Central memory CD4-positive, alpha-beta T cell (primary cell): Measurements from ENCODE around the gene NKX2-8.

Experiments
- DNase-seq: peaks from one replicate; pipeline ENCODE4 v3.0.0; 2022
- total RNA-seq, 3 experiments: gene quantifications; one replicate each; lab custom pipeline; 2026; lab: John Stamatoyannopoulos, UW

NKX2-8 gene
- 0 reads per million in 3 experiments for total RNA-seq

DNA sequence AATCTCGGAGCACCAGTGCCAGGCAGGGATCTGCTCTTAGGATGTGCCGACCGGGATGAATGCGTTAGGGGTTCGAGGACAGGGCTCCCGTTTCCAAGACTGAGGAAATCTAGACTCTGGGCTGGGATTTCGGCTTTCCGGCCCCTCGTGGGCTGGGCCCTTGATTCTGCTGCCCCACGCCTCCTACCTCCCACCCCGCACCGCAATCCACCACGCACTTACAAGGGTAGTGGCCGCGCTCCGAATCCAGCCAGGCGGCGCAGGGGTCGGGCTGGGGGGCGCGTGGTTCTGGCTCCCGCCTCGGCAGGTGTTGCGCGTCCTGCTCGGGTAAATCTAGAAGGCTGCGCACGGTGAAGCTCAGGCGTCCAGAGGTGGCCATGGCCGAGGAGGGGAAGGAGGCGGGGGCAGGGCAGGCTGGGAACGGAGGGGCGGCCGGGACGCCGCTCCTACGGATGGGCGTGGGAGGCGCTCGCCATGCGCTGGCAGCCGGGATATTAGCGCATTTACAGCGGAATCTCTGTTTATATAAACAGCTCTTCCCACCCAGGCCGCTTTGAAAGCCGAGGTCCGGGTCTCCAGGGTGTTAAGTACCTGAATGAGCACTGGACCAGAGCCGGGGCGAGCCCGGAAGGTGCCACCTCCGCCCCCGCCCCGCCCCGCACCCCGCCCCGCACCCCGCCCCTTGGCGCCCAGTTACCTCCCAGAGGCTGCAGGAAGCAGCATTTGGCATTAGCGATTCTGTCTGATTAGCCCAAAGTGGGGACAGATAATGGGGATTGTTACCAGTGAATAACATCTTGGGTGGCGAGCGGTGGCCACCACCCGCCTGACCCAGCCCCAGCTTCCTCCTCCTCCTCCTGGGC is at the start of gene NKX2-8:
Gene NKX2-8, minus strand, starts transcription at position 604 of the 863 bp plus-strand sequence. Its CDS starts 225 bp downstream, at position 379.
- DNase-seq: no peak

DNA sequence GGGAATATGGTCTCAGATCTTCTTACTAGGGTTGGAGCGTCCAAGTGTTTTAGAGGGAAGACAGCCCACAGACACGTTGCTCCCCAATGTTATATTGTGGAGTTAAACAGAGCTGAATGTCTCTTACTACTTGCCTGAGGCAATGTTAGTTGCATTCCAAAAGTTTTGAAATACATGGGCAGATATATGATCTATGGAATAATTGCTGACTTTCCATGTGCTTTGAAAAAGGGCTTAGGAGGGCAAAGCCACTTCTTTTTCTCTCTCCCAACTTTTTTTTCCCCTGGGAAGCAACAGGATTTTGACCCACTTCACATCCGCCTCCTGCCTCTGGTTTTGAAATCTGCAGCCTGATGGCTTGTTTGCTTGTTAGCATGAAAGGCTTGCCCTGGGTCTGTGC is 45.6 kb upstream of the NKX2-8 start:
- DNase-seq: no peak

DNA sequence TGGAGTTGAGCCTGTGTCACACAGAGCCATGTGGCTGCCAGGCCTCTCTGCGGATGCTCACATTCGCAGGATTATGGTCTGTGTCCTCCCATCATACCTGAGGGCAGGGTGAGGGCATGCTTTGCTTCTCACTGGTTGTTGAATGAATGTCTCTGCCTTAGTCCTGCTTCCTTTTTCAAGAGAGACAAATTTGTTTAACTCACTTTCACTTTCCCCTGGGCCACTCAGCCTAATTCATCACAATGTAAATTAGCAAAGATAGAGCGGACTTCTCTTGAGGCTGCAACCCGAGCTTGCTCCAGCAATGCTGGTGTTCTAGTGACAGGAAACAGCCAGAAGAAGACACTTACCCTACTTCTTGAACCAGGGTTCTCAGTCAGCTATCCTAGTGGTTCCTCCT is 43.7 kb upstream of the NKX2-8 start:
- no peak for DNase-seq

DNA sequence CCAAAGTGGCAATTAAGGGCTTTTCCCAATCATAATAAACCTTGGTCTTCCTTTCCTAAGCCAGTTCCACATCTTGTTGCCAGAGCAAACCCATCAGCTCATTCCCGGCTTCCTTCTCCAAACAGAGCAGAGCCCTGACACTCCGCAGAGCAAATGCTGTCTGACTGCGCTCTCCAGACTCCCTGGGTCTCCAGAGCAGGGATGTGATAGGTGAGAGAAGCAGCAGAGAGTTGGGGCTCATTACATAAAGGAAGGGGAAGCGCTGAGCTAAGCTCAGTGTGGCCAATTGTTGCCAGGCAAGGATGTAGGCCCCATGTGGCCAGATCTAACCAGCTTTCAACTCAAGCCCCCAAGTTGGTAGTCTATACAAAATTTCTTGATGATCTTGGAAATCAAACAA is 43.0 kb upstream of the NKX2-8 start:
- no peak for DNase-seq

DNA sequence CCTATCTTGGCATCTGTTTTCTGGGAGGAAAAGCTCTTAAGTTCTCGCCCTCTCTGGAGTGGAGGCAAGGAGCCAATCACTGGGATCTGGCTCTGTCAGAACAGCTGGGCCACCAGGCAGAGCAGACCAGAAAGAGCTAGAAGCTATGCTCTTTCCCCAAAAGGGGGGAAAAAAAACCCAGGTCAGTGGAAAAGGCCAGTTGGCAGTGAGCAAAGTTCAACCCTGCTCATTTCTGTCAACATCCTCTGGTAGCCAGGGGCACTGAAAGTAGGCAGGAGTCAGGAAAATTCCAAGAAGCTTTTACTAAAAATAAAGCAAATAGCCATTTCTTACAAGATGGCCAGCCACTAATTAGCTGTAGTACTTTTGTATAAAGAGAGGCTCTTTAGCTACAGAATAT is 42.6 kb upstream of the NKX2-8 start:
- no peak for DNase-seq

DNA sequence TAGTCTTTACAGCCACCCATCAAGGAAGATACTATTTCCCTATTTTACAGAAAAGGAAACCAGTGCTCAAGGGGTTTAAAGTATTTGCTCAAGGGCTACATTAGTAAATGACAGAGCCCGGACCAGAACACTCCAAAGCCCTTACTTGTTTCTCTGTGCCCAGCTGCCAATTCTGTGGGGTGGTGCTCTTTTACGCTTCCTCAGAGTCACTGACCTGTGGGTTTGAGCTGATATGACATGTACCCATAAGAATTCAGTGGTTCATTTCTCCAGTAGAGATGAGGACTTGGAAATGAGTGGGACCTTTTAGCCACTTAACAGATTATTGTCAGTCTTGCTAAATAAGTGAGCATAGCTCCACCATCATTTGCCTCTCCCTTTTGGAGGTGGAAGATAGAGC is 37.4 kb upstream of the NKX2-8 start:
- no peak for DNase-seq

DNA sequence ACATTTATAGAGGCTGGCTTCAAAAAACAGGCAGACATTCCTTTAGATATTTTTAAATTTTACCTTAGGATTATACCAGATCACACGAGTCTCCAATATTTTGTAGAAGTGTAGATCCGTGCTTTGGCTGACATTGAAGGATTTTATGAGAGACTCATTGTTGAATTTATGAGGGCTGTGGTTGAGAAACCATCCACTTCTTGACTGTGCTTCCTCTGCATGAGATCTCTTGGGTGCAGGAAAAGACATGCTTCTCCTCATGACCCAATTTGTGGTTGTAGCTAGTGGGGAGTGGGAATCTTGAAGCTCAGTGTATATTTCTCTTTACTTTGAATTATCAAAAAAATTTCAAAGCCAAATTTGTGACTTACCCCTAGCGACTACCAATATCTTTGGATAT is 36.7 kb upstream of the NKX2-8 start:
- DNase-seq: no peak

DNA sequence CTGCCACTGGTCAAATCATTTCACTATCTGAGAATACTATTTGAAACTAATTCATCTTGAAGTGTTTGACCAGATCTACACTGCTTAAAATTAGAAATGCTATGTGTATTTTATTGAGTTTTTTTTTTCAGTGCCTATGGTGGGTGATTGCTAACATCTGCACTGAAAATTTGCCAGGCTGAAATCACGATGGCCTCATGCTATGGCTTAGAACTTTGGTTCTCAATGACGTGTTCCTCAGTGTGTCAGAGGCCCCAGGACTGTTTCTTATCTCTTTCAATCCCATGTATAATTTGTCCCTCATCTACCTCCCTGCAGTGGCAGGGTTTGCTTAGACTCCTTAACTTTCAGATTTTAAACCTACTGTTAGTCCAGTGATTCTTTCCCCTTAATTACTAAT is 36.2 kb upstream of the NKX2-8 start:
- no peak for DNase-seq

DNA sequence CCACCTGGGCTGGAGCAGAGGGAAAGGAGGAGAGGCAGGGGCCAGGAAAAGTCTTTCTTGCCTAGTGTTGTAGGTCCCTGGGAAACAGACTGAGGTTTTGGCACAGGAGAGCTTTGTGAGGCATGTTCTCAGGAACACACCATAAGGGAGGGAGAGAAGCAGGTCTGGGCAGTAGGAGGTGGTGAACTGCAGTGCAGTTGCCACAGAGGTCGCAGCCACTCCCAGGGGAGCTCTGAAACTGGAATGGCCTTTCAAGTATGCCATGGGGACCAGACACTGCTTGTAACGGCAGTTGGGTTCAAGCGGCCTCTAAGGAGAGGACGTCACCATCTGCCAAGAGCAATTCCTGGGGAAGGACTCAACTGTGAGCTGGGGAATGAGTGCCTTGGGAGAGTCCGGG is 35.4 kb upstream of the NKX2-8 start:
- DNase-seq: no peak

DNA sequence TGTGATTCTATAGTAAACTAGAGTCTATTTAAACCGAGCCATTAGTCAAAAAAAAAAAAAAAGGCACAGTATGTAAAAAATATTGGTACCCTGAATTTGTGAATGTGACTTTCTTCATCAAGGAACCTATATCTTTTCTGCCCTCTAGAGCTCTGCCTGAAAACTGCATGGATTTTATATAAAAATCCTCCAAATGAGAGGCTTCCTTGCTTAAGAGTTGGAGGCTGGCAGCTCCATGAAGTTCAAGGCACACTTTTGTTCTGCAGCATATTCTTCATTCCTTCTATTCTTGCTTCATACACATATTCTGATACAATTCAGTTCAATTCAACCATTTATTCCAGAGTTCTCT is 23.1 kb upstream of the NKX2-8 start:
- no peak for DNase-seq

DNA sequence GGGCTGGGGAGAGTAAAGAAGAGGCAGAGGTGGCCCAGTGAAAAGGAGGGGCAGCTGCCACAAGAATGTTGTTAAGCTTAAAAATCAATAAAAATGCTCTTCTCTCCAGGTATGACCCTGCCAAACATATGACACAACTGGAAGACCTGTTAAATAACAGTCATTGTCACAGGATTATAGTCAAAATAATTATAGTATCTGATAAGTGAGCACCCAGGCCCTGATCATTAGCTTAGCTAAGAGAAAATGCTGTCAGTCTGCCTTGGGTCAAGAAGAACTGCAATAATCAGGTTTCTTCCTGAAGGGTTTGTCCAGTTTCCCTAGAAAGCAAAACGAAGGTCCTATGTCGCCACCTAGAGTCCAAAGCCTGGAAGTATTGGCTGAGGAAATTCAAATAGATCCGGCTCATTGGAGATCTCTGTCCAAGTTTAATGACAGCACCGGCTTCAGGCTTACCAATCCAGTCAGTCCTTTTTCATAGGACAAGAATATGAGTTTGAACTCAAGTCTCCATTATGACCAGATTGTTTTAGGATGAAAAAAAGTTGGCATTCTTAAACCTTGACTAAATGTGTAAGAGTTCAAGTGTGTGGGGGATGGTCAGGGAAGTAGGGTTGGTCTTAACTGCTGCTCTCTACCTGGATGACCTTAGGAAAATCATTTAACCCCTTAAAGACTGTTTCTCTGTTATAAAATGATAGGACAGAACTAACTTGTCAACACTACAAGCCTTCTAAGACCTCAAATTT is 22.5 kb upstream of the NKX2-8 start:
- DNase-seq: peak; percentile 3

DNA sequence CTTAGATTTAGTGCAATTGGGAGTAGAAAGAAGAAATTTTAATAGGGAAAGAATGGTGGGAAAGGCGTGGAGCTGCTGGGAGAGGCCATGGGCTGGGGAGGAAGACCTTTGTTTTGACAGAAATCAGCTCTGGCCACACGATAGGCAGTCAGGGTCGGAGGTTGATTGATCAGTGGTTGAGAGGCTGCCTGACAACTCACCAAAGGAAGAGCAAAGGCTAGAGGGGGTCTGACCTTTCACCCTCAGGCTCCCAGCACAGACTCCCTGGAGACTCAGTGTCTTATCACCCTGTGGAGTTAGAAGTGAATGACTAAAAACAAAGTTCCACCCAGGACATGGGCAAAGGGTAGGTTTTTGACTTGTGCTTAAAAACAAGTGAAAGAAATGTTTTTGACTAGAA is 18.0 kb upstream of the NKX2-8 start:
- DNase-seq: no peak

DNA sequence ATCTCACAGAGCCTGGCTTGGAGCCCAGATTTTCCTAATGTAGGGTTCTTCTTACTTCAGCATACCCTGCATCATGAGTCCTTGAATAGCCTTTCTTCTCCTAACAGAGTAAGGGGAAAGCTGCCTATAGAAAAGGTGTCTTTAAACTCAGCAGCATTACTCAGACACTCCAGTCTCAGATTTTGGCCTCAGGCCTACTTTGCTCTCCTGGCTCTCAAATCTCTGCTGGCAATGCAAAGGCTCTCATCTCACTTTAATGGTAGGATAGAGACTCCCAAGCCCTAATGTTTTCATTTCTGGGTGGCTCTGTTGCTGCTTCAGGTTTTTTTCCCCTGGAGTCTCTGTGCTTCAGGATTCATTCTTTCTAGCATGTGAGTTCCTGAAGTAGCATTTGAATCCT is 9.1 kb upstream of the NKX2-8 start:
- no peak for DNase-seq

DNA sequence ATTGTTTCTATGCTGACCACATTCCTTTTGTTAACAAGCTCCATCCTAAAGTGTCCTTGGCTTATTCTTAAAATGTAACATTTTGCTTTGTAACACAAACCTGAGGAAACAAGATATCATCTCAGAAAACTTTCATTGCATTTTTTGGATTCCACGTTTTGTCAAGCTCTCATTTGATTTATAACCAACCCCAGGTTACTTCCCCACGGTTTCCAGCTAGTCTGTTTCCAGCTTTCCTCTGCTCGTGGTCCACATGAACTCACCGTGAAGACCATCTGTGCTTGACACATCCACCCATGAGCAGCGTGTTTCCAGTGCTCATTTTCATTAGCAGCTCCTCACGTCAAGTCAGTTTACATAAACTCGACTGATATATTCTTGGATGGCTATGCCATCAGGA is 6.4 kb upstream of the NKX2-8 start:
- DNase-seq: no peak

DNA sequence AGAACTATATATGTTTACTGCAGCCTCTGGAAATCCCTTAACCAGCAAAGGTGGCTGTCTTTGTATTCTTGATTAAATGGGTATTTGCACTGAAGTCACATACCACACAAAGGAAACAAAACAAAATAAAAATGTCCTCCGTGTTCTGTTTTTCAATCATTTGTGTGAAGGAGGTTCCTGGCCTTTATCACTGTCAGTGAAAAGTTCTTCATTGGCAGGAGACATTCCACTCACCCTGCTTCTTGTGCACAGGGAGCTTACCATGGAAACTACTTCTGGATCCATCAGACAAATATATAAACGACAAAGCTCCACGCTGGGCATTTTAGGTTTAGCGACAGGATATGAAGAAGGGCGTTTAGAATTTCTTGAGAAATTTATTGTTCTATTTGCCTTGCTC is 5.7 kb upstream of the NKX2-8 start:
- no peak for DNase-seq

DNA sequence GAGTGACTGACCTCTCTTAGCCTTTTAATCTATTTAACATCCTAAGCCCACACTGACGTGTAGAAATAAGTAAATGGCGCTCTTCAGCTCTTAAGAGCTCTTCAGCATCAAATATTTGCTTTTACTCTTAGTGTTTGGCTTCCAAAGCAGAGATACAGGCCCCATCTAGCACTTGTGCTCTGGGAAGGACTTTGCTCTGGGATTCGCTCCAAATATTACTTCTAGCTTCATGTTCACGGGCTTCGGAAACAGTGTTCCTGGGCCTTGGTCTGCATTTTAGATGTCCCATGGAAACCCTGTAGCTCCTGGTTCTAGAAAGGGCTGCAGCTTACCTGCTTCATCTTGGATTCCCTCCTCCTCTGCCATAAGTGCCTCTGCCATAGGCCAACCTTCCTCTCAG is 2.7 kb upstream of the NKX2-8 start:
- DNase-seq: no peak

DNA sequence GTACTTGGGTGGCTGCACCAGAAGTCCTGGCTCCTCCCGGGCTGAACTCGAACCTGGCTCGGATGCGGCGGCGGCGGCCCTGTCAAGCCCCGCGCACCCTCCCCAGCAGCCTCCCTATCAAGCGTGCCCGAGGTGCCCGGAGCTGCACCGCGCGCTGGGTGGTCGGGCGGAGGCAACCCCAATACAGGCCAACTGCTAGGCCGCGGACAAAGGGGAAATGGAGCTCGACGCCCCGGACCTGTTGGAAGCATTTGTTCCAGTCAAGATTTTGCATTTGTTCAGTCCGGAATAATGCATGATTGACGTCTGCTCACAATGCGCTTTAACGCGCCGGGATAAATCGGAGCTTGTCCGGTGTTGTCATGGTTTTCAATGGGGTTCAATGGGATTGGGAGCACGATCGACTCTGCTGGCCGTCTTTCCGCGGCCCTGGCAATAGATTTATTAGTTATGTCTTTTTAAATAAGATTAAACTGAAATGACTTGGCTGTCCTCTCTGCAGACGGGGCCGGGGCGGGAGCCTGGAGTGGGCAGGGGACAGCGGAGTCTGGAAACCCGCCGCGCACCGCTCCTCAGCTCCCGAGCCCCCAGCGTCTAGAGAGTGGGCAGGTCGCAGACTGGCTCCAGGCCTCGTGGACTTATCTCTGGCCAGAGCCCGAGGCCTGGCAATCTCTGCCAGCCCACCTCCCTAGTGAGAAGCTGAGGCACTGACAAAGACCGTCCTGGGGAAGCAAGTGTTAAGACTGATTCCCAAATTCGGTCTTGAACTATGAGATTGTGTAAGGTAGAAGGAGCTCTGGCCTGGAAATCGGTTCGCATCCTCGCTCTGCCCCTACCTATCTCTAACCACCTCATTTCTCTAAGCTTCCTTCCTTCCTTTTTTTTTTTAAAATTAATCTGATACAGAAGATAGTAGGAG is 1.7 kb upstream of the NKX2-8 start:
- no peak for DNase-seq

DNA sequence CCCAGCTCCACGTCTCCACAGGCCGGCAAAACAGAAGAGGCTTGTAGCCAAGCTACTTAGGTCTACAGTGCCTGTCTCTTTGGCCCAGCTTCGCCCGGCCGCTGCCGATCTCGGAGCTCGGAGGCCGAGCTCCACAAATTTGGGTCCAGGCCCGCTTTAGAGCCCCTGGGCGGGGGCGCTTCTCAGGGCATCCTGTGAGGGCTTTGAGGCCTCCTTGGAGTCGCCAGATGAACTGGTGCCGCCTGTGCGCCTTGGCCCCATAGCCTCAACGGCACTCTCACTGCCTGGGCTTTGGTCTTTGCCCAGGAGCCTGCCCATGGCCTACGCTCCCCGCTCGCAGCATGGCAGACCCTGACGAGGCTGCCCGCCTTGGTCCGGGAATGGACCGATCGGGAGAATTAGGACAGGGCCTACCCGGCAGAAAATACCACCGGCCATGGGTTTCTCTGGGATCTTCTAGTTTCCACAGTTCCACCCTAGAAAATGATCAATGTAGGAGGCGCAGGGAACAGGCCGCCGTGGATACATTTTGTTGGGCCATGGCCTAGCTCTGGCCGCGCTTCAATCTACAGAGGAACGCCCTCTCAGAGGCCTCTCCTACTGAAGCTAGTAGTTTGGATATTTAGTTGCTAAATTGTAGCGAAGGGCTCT is 953 bp upstream of the NKX2-8 start:
- no peak for DNase-seq

DNA sequence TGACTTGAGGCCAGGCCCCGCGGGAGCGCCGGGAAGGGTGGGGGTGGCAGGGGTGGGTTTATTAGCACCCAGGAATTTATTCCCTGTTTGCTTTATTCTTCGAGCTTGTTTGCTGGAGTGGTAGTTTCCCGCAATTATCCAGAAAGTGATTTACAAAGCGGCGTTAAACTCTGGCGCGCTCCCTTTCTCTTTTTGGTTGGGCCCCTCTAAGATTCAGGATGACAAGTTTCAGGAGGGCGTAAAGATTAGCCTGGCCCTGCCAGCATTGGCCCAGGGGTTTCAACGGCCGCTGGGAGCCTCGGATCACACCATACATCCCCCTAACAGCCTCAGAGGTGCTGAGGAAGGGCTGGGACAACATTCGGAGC is 444 bp upstream of the NKX2-8 start:
- no peak for DNase-seq

DNA sequence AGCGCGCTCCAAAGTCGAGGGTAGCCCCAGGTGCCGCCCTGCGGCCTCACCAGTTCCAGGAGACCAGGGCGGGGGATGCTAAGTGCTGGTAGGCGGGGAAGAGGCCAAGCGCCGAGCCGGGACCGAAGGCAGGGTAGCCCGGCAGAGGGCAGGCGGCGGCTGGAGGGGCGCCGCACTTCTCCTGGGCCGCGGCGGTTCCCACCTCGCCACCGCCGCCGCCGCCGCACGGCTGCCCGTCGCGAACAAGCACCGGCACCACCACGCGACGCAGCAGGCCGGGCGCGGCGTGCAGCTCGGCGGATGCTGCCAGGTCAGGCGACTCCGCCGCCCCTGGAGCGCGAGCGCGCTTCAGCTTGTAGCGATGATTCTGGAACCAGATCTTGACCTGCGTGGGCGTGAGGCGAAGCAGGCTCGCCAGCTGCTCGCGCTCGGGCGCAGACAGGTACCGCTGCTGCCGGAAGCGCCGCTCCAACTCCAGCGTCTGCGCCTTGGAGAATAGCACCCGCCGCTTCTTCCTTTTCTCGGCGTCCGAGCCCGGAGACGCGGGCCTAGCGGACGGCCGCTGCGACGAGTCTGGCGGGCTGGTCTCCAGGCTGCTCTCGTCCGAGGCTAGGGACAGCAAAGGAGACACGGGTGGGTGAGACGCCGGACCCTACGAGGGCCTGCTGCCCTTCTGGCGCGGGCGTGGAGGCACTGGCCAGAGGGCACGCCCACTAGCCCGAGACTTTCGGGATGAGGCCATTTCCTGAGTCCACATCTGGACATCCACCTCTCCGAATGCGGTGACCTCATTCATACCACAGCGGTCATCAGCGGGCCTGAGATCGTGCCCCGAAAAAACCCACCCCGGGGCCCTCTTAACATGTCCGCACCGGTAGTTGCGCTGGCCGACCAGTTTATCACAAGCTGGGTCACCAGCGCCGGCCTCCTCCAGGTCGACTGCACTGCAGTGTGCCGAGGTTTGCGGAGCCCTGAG is 1.3 kb downstream of the NKX2-8 start:
- DNase-seq: no peak

DNA sequence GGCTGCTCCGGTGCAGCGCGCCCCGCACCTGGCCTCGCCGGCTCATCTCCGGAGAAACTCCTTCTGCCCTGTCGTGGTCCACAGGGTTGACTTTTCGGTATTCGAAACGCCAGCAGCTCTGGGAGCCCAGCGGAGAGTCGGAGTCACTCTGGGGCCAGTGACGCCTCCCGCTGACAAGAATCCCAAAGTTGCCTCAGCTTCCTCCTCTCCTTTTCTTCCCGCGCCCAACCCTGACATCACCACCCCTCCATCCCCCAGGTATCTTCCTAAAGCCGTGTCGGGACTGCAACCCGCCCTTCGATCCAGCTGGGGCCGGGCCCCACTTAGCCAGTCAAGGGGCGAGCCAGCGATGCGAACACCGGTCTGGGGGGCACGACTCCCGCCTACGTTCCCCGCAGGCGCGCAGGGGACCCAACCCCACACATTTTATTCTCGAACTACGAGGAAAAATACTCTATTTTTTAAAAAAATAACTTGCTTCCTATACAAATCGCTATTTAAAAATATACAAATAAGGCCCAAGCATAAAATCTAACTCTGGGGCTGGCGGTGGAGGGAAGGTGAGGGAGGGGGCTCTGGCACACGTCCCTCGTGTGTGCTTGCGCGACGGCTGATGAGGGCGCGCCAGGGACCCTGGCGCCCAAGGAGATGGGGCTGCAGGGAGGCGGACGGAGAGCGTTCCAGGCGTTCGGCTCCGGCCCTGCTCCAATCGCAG is 2.1 kb downstream of the NKX2-8 start:
- no peak for DNase-seq
